Activated naive CD4-positive, alpha-beta T cell treated with anti-CD3 and anti-CD28 coated beads, Interleukin-2, amount 10 ng/mL, durations not matched to agents 5 hours and 36 hours (primary cell): ENCODE data around the gene METTL24. TPM values are rescaled to one million over a fixed set of nuclear protein-coding genes. Genes with fewer than 3 reads are reported as not detected.

Experiments used
- total RNA-seq, 2 experiments: library from RNA; stranded (reverse); gene quantifications; one replicate each; pipeline ENCODE4 v1.2.3, GENCODE V29; 2021

The METTL24 gene, protein sequence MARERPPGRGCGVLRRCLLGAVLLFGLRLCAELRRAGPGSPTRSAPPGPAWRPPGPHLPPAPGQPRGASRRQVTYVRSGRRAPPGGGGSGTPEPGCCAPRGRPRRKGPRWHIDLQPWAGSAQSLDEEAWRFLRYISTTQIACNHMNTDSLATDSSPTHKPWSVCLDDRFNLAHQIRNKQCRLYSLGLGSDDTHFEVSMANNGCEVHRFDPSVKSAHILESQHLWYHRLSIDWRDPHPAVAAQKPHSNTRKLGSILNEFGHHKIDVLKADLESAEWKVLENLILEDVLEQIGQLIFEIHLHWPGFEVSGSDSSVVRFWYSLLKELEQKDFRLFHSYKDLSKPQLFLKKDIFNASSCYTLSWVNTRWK
- total RNA-seq: not detected

DNA sequence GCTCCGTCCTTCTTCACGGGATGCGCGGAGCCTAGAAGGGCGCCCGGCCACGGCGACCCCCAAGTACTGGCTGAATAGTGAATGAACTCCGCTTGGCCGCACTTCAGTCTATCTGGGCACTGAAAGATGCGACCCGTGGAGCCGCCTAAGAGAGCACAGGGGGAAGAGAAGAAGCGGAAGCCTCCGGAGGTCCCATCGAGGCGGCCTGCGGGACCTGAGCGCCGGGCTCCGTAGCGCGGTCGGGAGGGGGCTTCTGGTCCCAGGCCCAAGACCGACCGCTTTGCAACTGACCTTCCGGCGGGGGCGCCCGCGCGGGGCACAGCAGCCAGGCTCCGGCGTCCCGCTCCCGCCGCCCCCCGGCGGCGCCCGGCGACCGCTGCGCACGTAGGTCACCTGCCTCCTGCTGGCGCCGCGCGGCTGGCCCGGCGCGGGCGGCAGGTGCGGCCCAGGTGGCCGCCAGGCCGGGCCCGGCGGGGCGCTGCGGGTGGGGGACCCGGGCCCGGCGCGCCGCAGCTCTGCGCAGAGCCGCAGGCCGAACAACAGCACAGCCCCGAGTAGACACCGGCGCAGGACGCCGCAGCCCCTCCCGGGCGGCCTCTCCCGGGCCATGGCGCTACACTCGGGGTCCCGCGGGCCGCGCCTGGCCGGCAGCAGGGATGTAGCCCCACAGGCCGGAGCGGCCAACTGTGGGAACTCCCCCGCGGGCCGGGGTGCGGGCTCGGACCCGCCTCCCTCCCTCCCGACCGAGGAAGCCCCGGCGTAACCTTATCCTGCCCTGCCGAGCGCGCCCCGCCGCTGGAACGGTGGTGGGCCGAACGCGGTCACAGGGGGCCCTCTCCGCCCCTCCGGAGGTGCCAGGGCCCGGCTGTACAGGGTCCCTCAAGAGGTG, at the start of gene METTL24:
Gene METTL24 (minus strand): TSS at position 686 of the 889 bp plus-strand sequence. CDS start 77 bp downstream, at position 609.

Other genes starting within 250 kb of the METTL24 start
- gene WASF1, start 178.7 kb downstream of the METTL24 start, total RNA-seq: under 1 TPM; 0.71 to 0.72 TPM
- gene CDC40, start 177.9 kb downstream of the METTL24 start, total RNA-seq: 10 to 100 TPM; 25.1 to 25.4 TPM
- not detected for gene DDO, start 57.2 kb upstream of the METTL24 start, total RNA-seq
- not detected for gene SLC22A16, start 118.3 kb upstream of the METTL24 start, total RNA-seq